ENCODE data around the gene ANO6.
"Not testable (repeated sequence)": the region's sequence is repeated elsewhere in the genome, so short reads cannot be mapped to it uniquely, and the experiment has no call there.

ANO6 gene

DNA sequence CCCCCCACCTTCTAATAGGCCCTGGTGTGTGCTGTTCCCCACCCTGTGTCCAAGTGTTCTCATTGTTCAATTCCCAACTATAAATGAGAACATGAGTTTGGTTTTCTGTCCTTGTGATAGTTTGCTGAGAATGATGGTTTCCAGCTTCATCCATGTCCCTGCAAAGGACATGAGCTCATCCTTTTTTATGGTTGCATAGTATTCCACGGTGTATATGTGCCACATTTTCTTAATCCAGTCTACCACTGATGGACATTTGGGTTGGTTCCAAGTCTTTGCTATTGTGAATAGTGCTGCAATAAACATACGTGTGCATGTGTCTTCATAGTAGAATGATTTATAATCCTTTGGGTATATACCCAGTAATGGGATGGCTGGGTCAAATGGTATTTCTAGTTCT lies 20.5 kb downstream of the ANO6 start:
- not testable (repeated sequence) for DNase-seq (ENCODE audit: low spot score)

- DNase-seq (ENCODE audit: low spot score), result no peak
These were observed 26.3 kb downstream of the ANO6 start for GRCh38 chr12:45242180-45242579.

DNA sequence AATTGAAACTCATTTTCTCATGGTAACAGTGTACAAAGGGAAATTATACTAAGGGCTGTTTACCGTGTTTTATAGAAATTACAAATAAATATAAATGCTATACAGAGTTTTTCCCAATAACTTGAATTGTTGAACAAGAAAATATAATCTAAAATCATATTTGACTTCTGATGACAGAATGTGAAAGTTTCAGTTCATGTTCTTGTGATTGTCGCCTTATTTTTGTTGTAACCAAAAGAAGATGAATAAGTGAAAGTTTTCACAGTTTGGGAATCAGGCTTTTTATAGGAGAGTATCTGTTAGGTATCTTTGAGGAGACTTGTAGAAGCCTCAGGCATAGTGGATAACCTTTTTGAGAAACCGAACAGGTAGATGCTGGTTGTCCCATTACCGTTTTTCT lies 28.1 kb downstream of the ANO6 start:
- no peak for DNase-seq (ENCODE audit: low spot score)

DNA sequence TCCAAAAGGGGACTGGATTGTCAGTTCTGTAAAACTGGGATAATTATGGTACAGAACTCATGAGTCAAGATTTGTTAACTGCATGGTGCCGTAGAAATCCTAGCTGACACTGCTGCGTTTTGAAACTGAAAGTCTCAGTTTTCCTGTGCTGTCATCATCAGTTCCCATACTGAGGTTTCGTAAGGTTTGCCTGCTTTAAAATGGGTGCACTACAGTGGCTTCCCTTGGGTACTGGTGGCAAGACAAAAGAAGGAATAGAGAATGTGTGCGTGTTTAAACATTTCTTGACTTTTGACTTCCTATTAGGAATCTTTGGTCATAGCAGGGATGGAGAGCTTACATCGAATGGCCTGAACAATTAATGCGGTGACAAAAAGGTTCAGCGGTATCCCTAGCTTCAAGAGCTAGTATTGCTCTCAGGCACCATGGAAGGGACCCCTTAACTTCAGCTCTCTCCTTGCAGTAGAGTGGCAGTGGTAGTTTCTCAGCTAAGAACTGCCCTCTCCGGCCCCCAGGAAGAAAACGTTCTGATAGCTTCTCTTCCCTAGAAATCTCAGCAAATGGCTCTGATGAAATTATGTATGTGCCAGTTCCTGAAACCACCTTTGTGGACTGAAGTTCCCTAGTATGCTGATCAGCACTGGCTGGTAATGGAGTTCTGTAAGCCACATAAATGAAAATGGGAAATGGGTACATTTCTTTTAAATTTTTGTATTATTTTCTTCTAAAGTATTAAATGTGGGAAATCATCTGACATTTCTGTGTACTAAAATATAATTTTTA lies 28.9 kb downstream of the ANO6 start:
- no peak for DNase-seq (ENCODE audit: low spot score)

- DNase-seq (ENCODE audit: low spot score), result no peak
These were observed 30.3 kb downstream of the ANO6 start for GRCh38 chr12:45246236-45246635.

DNA sequence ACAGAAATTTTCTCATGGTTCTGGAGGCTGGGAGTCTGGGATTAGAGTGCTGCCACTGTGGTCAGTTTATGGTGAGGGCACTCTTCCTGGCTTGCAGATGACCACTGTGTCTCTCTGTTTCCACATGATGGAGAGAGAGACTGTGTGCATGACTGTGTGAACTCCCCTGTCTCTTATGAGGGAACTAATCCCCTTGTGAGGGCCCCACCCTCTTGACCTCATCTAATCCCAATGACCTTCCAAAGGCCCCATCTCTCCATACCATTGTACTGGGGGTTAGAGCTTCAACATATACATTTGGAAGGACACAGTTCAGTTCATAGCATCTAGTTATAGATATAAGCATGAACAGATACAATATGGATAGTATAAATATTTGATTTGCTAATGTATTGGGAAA lies 31.7 kb downstream of the ANO6 start:
- DNase-seq (ENCODE audit: low spot score), result no peak

- no peak for DNase-seq (ENCODE audit: low spot score)
These were observed 32.2 kb downstream of the ANO6 start for GRCh38 chr12:45248095-45248494.

DNA sequence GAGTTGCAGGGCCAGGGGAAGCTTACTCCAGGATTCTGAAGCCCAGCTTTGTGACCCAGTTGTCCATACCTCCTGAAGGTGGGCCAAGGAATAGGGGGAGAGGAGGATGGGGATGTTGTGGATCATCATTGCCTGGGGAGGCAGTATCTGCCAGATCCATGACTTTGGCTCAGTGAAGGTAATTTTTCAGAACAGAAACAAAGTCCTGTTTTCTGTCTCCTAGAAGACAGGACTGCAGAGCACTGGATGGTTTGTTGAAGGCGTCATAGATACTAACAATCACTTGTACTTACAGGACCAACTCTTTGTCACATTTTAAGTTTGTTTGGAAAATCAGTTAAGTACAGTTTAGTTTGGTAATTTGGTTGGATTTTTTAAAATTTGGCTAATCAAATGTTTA lies 38.4 kb downstream of the ANO6 start:
- DNase-seq (ENCODE audit: low spot score), result no peak

DNA sequence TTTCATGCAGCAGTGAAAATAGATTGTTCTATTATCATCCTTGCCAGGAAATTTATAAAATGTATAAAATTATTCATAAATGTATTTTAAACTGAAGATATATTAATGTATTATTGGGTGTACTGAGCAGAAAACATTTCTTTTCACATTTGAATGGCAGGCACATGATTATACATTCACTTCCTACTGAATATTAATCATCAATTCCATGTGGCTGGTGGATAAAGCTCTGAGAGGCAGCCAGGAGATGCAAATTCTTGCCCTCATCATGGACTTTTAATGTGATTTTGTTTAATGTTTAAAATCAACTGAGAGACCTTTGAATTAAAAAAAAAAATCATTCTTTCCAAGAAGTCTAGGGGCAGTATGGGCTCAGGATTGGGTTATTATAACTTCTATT lies 40.8 kb downstream of the ANO6 start:
- DNase-seq (ENCODE audit: low spot score), result no peak

DNA sequence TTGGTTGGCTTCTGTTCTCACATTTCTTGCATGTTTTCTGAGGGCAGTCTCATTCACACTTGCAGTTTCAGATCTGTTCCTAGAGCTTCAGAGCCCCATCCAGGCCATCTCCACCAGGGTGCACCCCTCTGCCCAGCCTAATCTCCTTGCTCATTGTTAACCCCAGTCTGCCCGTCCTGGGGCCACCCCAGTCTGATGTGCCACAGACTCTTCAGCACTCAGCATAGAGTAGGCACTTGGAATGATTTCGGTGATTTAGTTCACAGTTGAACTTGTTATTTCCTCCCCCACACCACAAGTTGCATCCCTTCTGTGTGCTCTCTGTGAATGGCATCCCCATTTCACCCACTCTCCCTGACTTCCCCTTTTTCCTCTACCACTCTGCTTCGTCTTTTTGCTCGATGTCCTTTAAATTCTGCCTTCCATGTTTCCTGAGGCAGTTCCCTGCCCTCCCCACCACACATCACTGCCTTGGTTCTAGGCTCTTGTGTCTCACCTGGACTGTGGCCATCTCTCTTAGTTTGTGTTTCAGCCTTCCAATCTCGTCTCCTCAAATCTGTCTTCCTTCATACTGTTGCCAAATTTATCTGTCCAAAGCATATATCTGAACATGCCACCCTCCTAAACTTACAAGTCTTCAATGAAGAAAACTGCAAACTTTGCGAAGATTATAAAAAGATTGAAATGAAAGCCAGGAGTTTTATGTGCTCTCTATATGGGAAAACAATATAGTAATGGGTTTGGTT lies 41.5 kb downstream of the ANO6 start:
- DNase-seq (ENCODE audit: low spot score), result no peak

DNA sequence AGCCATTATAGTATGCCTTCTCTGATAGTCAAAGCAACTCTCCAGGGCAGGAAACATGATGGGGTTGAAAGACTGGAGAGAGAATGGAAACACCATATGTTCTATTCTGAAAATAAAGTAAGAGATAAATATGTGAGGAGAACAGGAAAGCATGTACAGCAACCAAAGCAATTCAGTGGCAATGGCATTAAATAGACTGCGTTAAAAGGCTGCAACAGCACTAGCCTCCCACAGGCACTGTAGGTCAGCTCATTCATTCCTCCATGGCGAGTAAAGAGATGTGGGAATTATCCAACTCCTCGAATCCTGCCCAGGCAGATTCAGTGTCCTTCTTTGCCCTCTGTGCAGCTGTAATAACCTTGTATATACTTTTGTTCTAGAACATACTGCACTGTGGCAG lies 43.8 kb downstream of the ANO6 start:
- DNase-seq (ENCODE audit: low spot score), result no peak

GRCh38 chr12:45260104-45260815 lies 44.4 kb downstream of the ANO6 start:
- no peak for DNase-seq (ENCODE audit: low spot score)

DNA sequence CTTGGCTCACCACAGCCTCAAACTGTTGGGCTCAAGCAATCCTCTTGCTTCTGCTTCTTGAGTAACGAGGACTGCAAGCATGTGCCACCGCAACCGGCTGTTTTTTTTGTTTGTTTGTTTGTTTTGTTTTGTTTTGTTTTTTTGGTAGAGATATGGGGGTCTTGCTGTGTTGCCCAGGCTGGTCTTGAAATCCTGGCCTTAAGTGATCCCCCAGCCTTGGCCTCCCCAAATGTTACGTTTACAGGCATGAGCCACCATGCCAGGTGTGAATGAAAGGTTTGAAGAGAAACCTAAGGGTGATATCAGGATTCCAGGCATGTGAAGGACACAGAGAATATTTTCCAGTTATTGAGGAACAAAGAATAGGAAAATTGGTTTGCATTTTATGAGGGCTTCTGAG lies 45.0 kb downstream of the ANO6 start:
- no peak for DNase-seq (ENCODE audit: low spot score)

GRCh38 chr12:45262185-45262584 lies 46.3 kb downstream of the ANO6 start:
- DNase-seq (ENCODE audit: low spot score), result not testable (repeated sequence)

DNA sequence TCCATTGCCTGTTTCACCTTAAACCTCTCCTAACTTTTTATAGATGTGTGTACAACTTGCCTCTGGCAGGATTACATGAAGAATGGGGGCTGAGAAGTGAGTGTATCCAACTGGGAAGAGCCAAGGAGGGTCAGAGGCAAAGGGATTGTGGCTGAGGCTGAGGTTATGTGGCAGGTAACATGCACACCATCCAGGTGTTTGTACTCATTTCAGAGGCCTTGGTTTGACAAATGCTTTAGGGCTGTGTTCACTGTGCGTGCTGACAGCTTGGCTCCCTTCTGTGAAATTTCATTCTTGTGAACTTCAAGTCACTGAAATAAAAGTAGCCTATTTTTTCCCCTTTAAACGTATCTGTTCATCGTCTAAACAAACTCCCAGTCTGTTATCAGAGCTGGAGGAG lies 47.7 kb downstream of the ANO6 start:
- no peak for DNase-seq (ENCODE audit: low spot score)

GRCh38 chr12:45268672-45269411 lies 52.9 kb downstream of the ANO6 start:
- DNase-seq (ENCODE audit: low spot score), result peak; percentile 45

DNA sequence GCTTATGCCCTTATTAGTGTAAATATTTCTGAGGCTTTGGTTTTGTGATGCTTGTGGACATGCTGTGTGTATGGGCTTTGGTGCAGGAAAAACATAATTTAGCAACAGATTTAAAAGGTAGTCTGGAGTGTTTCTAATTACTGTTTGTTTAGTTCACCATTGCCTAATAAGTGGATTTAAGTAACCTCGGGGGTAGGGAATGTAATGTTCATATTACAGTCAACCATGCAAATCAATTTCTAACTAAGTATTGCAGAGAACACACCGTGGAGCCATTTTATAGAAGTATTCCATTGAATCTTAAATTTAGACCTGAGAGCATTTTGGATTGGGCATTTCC lies 53.5 kb downstream of the ANO6 start:
- DNase-seq (ENCODE audit: low spot score), result no peak

GRCh38 chr12:45270951-45271350 lies 55.1 kb downstream of the ANO6 start:
- DNase-seq (ENCODE audit: low spot score), result no peak

DNA sequence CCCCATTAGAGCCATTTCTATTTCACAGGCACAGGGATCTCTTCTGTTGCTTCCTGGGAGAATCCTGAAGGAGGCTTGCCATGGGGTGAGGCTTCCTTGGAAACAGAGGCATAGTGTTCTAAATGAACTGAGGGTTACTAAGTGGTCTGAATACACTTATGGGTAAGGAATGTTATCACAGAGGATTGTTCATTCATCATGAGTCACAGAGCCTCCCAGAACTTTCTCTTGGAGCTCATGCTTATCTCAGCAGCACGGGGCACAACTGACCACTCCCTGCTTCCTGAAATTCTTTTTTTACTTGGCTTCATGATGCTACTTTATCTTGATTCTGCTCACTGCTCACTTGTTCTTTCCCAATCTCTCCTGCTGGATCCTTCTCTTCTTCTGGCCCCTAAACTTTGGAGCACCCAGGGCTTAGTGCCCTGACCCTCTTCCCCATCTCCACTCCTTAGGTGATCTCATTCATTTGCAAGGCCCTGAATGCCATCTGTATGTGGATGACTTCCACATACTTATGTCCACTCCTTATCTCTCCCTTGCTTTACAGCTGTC lies 57.9 kb downstream of the ANO6 start:
- no peak for DNase-seq (ENCODE audit: low spot score)

DNA sequence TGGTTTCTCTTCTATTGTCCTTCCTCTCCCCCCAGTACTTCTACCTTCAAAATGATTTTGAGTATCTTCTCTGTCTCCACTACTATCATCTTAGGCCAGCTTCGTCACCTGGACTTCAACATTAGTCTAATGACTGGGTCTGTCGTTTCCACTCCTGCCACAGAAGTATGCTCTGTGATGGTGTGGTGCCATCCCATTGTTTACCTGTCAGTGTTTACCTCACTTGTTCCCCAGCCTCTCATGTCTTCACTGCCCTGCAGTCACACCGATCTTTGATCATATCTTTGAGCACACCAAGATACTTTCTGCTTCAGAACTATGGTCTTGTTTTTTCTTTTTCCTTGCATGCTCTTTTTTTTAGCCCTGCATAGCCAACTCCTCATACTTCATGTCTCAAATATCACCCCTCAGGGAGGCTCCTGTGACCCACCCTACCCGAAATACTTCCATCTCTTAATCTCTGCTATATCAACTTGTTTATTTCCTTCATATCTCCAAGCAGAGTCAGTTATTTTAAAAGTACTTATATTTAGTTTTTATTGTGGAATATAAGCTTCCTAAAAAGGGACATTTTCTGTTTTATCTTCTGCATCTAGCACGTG lies 60.4 kb downstream of the ANO6 start:
- no peak for DNase-seq (ENCODE audit: low spot score)

DNA sequence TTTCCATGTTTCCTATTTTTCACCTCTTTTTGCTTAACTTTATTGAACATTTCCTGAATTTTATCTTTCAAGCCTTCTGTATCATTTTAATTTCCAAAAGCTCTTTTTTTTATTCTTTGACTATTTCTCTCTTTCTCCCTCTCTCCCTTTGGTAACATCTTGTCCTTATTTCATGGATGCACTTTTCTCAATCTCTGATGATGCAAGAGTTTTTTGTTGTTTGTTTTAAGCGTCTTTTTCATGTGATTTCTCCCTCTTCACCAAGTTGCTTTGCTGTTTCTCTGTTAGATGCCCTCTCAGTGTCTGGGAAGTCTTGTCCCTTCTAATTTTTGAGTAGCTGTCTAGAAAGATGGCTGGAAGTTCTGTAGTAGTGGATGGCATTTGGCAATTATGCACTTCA lies 62.6 kb downstream of the ANO6 start:
- DNase-seq (ENCODE audit: low spot score), result no peak
